Measurements from ENCODE around the gene SKOR1.

SKOR1 gene

GRCh38 chr15:67827562-67828277 lies 2.4 kb downstream of the SKOR1 start:
- no peaks in the 10 kb centered on the region for H3K9me3 ChIP-seq (ENCODE audit: control insufficient read depth, insufficient read depth, low read depth, low read length)
- H3K27me3 ChIP-seq (ENCODE audit: control insufficient read depth, insufficient read depth, low read length), result peaks cover 100% of the 10 kb centered on the region
- no peaks in the 10 kb centered on the region for H3K36me3 ChIP-seq (ENCODE audit: control insufficient read depth, insufficient read depth, low read length)
- H3K9ac ChIP-seq (ENCODE audit: low read length), result no peak overlapping the region
- peaks cover 52% of the 10 kb centered on the region for H3K4me1 ChIP-seq (ENCODE audit: control insufficient read depth, insufficient read depth, low read length)
- H3K27ac ChIP-seq (ENCODE audit: low read depth, low read length), result no peak overlapping the region
- peak overlapping the region; percentile 39 for H3K4me3 ChIP-seq (ENCODE audit: low read depth, low read length)

- peaks cover 56% of the 10 kb centered on the region for H3K4me1 ChIP-seq (ENCODE audit: control insufficient read depth, insufficient read depth, low read length)
These were observed 3.1 kb downstream of the SKOR1 start for GRCh38 chr15:67828278-67828968.

GRCh38 chr15:67828969-67829646 lies 3.8 kb downstream of the SKOR1 start:
- Histone ChIP-seq H3K9me3 (ENCODE audit: control insufficient read depth, insufficient read depth, low read depth, low read length) (no peaks in the 10 kb centered on the region), H3K36me3 (ENCODE audit: control insufficient read depth, insufficient read depth, low read length) (no peaks in the 10 kb centered on the region), H3K27me3 (ENCODE audit: control insufficient read depth, insufficient read depth, low read length) (peaks cover 100% of the 10 kb centered on the region), H3K4me3 (ENCODE audit: low read depth, low read length) (peak overlapping the region; percentile 39), H3K4me1 (ENCODE audit: control insufficient read depth, insufficient read depth, low read length) (peaks cover 54% of the 10 kb centered on the region), H3K9ac (ENCODE audit: low read length) (no peak overlapping the region), H3K27ac (ENCODE audit: low read depth, low read length) (no peak overlapping the region)

More at GRCh38 chr15:67828278-67828968, 3.1 kb downstream of the SKOR1 start:
- H3K9ac ChIP-seq (ENCODE audit: low read length), result no peak overlapping the region
- peaks cover 100% of the 10 kb centered on the region for H3K27me3 ChIP-seq (ENCODE audit: control insufficient read depth, insufficient read depth, low read length)
- no peaks in the 10 kb centered on the region for H3K36me3 ChIP-seq (ENCODE audit: control insufficient read depth, insufficient read depth, low read length)
- H3K9me3 ChIP-seq (ENCODE audit: control insufficient read depth, insufficient read depth, low read depth, low read length), result no peaks in the 10 kb centered on the region
- peak overlapping the region; percentile 39 for H3K4me3 ChIP-seq (ENCODE audit: low read depth, low read length)
- H3K27ac ChIP-seq (ENCODE audit: low read depth, low read length), result no peak overlapping the region

- Histone ChIP-seq H3K9ac (ENCODE audit: low read length) (no peak overlapping the region), H3K4me3 (ENCODE audit: low read depth, low read length) (peak overlapping the region; percentile 38), H3K27me3 (ENCODE audit: control insufficient read depth, insufficient read depth, low read length) (peaks cover 100% of the 10 kb centered on the region)
These were observed 4.6 kb downstream of the SKOR1 start for GRCh38 chr15:67829647-67830504.

GRCh38 chr15:67831363-67831762 lies 6.1 kb downstream of the SKOR1 start:
- no peak overlapping the region for H3K4me3 ChIP-seq (ENCODE audit: low read depth, low read length)
- H3K27ac ChIP-seq (ENCODE audit: low read depth, low read length), result no peak overlapping the region
- H3K9ac ChIP-seq (ENCODE audit: low read length), result no peak overlapping the region
- H3K4me1 ChIP-seq (ENCODE audit: control insufficient read depth, insufficient read depth, low read length), result peaks cover 38% of the 10 kb centered on the region
- H3K27me3 ChIP-seq (ENCODE audit: control insufficient read depth, insufficient read depth, low read length), result peaks cover 100% of the 10 kb centered on the region
- H3K36me3 ChIP-seq (ENCODE audit: control insufficient read depth, insufficient read depth, low read length), result no peaks in the 10 kb centered on the region
- H3K9me3 ChIP-seq (ENCODE audit: control insufficient read depth, insufficient read depth, low read depth, low read length), result no peaks in the 10 kb centered on the region

More at GRCh38 chr15:67829647-67830504, 4.6 kb downstream of the SKOR1 start:
- Histone ChIP-seq H3K4me1 (ENCODE audit: control insufficient read depth, insufficient read depth, low read length) (peaks cover 50% of the 10 kb centered on the region), H3K27ac (ENCODE audit: low read depth, low read length) (no peak overlapping the region), H3K9me3 (ENCODE audit: control insufficient read depth, insufficient read depth, low read depth, low read length) (no peaks in the 10 kb centered on the region), H3K36me3 (ENCODE audit: control insufficient read depth, insufficient read depth, low read length) (no peaks in the 10 kb centered on the region)

- Histone ChIP-seq H3K27me3 (ENCODE audit: control insufficient read depth, insufficient read depth, low read length) (peaks cover 100% of the 10 kb centered on the region), H3K9ac (ENCODE audit: low read length) (no peak overlapping the region), H3K4me3 (ENCODE audit: low read depth, low read length) (peak overlapping the region; percentile 59), H3K9me3 (ENCODE audit: control insufficient read depth, insufficient read depth, low read depth, low read length) (no peaks in the 10 kb centered on the region), H3K27ac (ENCODE audit: low read depth, low read length) (no peak overlapping the region), H3K4me1 (ENCODE audit: control insufficient read depth, insufficient read depth, low read length) (peaks cover 44% of the 10 kb centered on the region), H3K36me3 (ENCODE audit: control insufficient read depth, insufficient read depth, low read length) (no peaks in the 10 kb centered on the region)
These were observed 6.8 kb downstream of the SKOR1 start for GRCh38 chr15:67832031-67832551.

- Histone ChIP-seq H3K4me3 (ENCODE audit: low read depth, low read length) (peak overlapping the region; percentile 59), H3K9me3 (ENCODE audit: control insufficient read depth, insufficient read depth, low read depth, low read length) (no peaks in the 10 kb centered on the region), H3K4me1 (ENCODE audit: control insufficient read depth, insufficient read depth, low read length) (peaks cover 48% of the 10 kb centered on the region), H3K9ac (ENCODE audit: low read length) (no peak overlapping the region), H3K27me3 (ENCODE audit: control insufficient read depth, insufficient read depth, low read length) (peaks cover 100% of the 10 kb centered on the region), H3K27ac (ENCODE audit: low read depth, low read length) (no peak overlapping the region), H3K36me3 (ENCODE audit: control insufficient read depth, insufficient read depth, low read length) (no peaks in the 10 kb centered on the region)
These were observed 7.8 kb downstream of the SKOR1 start for GRCh38 chr15:67832897-67833709.

GRCh38 chr15:67833710-67834511 lies 8.6 kb downstream of the SKOR1 start:
- Histone ChIP-seq H3K27me3 (ENCODE audit: control insufficient read depth, insufficient read depth, low read length) (peaks cover 100% of the 10 kb centered on the region), H3K9me3 (ENCODE audit: control insufficient read depth, insufficient read depth, low read depth, low read length) (no peaks in the 10 kb centered on the region), H3K4me3 (ENCODE audit: low read depth, low read length) (peak overlapping the region; percentile 59), H3K4me1 (ENCODE audit: control insufficient read depth, insufficient read depth, low read length) (peaks cover 45% of the 10 kb centered on the region), H3K27ac (ENCODE audit: low read depth, low read length) (no peak overlapping the region), H3K9ac (ENCODE audit: low read length) (no peak overlapping the region), H3K36me3 (ENCODE audit: control insufficient read depth, insufficient read depth, low read length) (no peaks in the 10 kb centered on the region)

- Histone ChIP-seq H3K36me3 (ENCODE audit: control insufficient read depth, insufficient read depth, low read length) (no peaks in the 10 kb centered on the region), H3K4me1 (ENCODE audit: control insufficient read depth, insufficient read depth, low read length) (peaks cover 41% of the 10 kb centered on the region), H3K9ac (ENCODE audit: low read length) (peak overlapping the region; percentile 50), H3K27ac (ENCODE audit: low read depth, low read length) (no peak overlapping the region), H3K4me3 (ENCODE audit: low read depth, low read length) (peak overlapping the region; percentile 59), H3K9me3 (ENCODE audit: control insufficient read depth, insufficient read depth, low read depth, low read length) (no peaks in the 10 kb centered on the region), H3K27me3 (ENCODE audit: control insufficient read depth, insufficient read depth, low read length) (peaks cover 94% of the 10 kb centered on the region)
These were observed 9.4 kb downstream of the SKOR1 start for GRCh38 chr15:67834581-67835296.
